ENCODE results near the gene TOX4.

TOX4 gene

DNA sequence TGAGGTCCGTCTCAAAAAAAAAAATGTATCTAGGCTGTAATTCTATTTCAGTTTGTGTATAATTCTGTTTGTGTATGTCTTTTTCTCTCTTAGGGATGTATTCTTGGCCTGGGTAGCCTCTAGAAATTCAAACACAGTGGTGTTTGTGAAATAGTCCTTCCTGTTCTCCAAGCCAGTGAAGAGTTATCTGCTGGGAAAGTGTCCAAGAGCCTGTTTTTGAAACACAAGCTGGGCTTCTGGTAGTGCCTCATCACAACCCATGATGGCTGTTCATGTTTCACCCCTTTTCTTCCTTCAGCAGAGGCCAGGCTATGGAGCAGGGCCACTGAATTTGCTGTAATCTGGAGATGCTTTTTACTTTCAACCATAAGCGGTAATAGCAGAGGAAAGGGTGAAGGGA, 19.5 kb downstream of the TOX4 start:
- Histone ChIP-seq H3K36me3 (replicated peaks; ENCODE audit: low read depth, low read length) (peaks cover 60% of the 10 kb centered on the region), H4K20me1 (ENCODE audit: insufficient read depth, low read length) (no peaks in the 10 kb centered on the region), H3K9ac (ENCODE audit: low read length) (no peak overlapping the region), H3K27ac (ENCODE audit: low read length) (no peak overlapping the region), H3K4me3 (ENCODE audit: low read length) (no peak overlapping the region), H3K79me2 (ENCODE audit: low read length) (no peaks in the 10 kb centered on the region), H3K9me3 (ENCODE audit: insufficient read depth, low read length) (no peaks in the 10 kb centered on the region), H3K4me2 (ENCODE audit: low read length) (no peak overlapping the region), H2AFZ (ENCODE audit: low read depth, low read length) (no peak overlapping the region), H3K4me1 (ENCODE audit: low read length) (no peaks in the 10 kb centered on the region), H3K27me3 (ENCODE audit: low read depth, low read length) (no peaks in the 10 kb centered on the region)
- no peak for TF ChIP-seq EZH2phosphoT487 (IDR thresholded peaks at IDR 0.05; ENCODE audit: low read depth)
- TF ChIP-seq, protein P1, sequence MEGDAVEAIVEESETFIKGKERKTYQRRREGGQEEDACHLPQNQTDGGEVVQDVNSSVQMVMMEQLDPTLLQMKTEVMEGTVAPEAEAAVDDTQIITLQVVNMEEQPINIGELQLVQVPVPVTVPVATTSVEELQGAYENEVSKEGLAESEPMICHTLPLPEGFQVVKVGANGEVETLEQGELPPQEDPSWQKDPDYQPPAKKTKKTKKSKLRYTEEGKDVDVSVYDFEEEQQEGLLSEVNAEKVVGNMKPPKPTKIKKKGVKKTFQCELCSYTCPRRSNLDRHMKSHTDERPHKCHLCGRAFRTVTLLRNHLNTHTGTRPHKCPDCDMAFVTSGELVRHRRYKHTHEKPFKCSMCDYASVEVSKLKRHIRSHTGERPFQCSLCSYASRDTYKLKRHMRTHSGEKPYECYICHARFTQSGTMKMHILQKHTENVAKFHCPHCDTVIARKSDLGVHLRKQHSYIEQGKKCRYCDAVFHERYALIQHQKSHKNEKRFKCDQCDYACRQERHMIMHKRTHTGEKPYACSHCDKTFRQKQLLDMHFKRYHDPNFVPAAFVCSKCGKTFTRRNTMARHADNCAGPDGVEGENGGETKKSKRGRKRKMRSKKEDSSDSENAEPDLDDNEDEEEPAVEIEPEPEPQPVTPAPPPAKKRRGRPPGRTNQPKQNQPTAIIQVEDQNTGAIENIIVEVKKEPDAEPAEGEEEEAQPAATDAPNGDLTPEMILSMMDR (IDR thresholded peaks at IDR 0.05; ENCODE audit: low read depth, low read length), result no peak

DNA sequence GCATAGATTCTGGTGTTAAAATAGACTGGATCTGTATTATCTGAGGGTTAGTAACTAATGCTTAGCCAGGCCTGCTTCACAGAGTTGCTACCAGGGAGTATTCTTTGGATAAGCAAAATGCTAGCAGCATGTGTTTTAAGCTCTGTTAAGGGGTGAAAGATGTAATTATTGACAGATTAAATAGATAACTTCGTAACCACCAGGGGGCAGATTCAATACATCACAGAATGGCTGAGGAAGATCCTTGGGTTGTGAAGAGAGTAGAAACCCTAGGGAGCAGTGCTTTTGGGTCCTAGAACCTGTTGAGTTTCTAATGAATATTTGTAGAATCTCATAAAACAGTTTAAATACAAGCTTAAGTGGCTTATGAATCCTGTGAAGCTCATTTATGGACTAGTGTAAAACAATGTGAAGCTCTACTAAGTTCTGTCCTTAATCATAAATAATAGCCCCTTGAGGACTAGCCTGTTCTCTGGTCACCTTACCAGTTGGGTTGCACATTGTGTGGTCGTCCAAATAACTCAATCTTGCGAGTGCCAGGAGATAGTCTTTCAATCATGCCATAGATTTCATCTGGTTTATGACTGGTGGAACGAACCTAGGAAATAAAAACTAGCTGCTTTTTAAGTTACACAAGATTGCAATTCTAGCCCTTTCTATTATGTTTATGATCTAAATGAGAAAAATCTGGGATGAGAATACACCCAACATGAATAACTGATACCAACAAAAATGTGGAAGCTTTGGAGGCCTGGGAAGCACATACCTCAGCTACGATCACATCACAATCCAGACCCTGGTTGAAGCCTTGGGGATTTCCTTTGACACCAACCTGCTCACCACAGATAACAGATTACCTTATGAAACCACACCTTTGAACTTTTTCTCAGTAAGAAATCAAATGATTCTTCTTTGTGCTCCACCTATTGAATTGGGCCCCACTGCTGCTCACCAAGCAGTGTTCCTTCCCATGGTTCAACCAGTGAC, 21.8 kb downstream of the TOX4 start:
- Histone ChIP-seq H3K27ac (ENCODE audit: low read length) (no peak overlapping the region), H2AFZ (ENCODE audit: low read depth, low read length) (no peak overlapping the region), H3K9me3 (ENCODE audit: insufficient read depth, low read length) (no peaks in the 10 kb centered on the region), H3K36me3 (replicated peaks; ENCODE audit: low read depth, low read length) (peaks cover 76% of the 10 kb centered on the region), H3K27me3 (ENCODE audit: low read depth, low read length) (no peaks in the 10 kb centered on the region), H3K4me1 (ENCODE audit: low read length) (no peaks in the 10 kb centered on the region), H3K4me3 (ENCODE audit: low read length) (no peak overlapping the region), H3K9ac (ENCODE audit: low read length) (no peak overlapping the region), H3K79me2 (ENCODE audit: low read length) (peaks cover 4% of the 10 kb centered on the region; the same call in 1 of the 2 replicates), H3K4me2 (ENCODE audit: low read length) (no peak overlapping the region), H4K20me1 (ENCODE audit: insufficient read depth, low read length) (no peaks in the 10 kb centered on the region)
- TF ChIP-seq EZH2phosphoT487 (IDR thresholded peaks at IDR 0.05; ENCODE audit: low read depth), result no peak
- TF ChIP-seq, protein P1 (IDR thresholded peaks at IDR 0.05; ENCODE audit: low read depth, low read length), result peak; percentile 67

DNA sequence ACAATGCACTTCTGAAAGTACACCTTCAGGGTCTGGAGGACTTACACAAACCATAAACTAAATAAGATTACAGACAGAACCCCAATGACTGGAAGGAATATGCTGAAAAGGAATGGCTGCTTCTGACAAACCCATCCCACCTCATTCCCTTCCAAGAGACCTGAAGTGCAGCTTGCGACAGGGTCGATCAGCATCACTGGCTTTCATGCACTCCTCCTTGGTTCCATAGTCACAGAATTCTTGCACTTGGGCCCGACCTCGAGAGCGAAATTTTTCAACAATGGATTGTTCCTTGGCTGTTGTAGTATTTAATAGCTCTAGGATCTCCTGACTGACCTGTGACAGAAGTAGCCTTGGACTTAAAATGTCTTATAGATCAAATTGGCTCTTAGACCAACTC, 24.6 kb downstream of the TOX4 start:
- TF ChIP-seq EZH2phosphoT487 (IDR thresholded peaks at IDR 0.05; ENCODE audit: low read depth), result no peak
- TF ChIP-seq, protein P1 (IDR thresholded peaks at IDR 0.05; ENCODE audit: low read depth, low read length), result no peak
- no peaks in the 10 kb centered on the region for H3K9me3 ChIP-seq (ENCODE audit: insufficient read depth, low read length)
- no peak overlapping the region for H3K9ac ChIP-seq (ENCODE audit: low read length)
- H3K4me1 ChIP-seq (ENCODE audit: low read length), result peaks cover 10% of the 10 kb centered on the region
- no peak overlapping the region for H3K4me3 ChIP-seq (ENCODE audit: low read length)
- no peak overlapping the region for H3K27ac ChIP-seq (ENCODE audit: low read length)
- peaks cover 23% of the 10 kb centered on the region for H3K79me2 ChIP-seq (ENCODE audit: low read length)
- peaks cover 61% of the 10 kb centered on the region for H3K36me3 ChIP-seq (replicated peaks; ENCODE audit: low read depth, low read length)
- no peak overlapping the region for H3K4me2 ChIP-seq (ENCODE audit: low read length)
- H4K20me1 ChIP-seq (ENCODE audit: insufficient read depth, low read length), result no peaks in the 10 kb centered on the region
- H3K27me3 ChIP-seq (ENCODE audit: low read depth, low read length), result no peaks in the 10 kb centered on the region
- no peak overlapping the region for H2AFZ ChIP-seq (ENCODE audit: low read depth, low read length)

DNA sequence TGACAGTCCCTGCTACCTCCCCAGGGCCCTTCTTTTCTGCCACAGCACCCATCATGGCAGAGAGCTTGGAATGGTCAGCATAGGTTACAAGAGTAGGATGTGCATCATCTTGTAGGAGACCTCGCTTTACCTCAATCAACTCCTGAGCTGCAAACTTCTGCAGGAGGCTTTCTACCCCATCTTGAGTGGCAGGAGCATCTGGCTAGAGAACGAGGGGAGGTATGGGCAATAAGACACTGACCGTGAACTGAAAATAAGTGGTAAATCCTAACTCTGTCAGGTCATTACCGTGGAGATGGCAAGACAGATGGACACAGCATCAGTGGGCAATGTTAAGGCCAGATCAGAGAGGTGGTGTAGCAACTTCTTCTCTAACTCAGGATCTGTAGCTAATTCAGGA, 26.4 kb downstream of the TOX4 start:
- peaks cover 56% of the 10 kb centered on the region for H3K36me3 ChIP-seq (replicated peaks; ENCODE audit: low read depth, low read length)

More for the DNA sequence above, 26.4 kb downstream of the TOX4 start:
- Histone ChIP-seq H2AFZ (ENCODE audit: low read depth, low read length) (no peak overlapping the region), H3K4me2 (ENCODE audit: low read length) (no peak overlapping the region), H3K27ac (ENCODE audit: low read length) (no peak overlapping the region), H3K27me3 (ENCODE audit: low read depth, low read length) (no peaks in the 10 kb centered on the region), H3K4me3 (ENCODE audit: low read length) (no peak overlapping the region), H3K9ac (ENCODE audit: low read length) (no peak overlapping the region), H4K20me1 (ENCODE audit: insufficient read depth, low read length) (no peaks in the 10 kb centered on the region), H3K9me3 (ENCODE audit: insufficient read depth, low read length) (no peaks in the 10 kb centered on the region), H3K4me1 (ENCODE audit: low read length) (peaks cover 10% of the 10 kb centered on the region), H3K79me2 (ENCODE audit: low read length) (peaks cover 40% of the 10 kb centered on the region)
- TF ChIP-seq, protein P1 (IDR thresholded peaks at IDR 0.05; ENCODE audit: low read depth, low read length), result no peak
- no peak for TF ChIP-seq EZH2phosphoT487 (IDR thresholded peaks at IDR 0.05; ENCODE audit: low read depth)
